Small intestine (tissue), 7 donors: ENCODE data around the gene GRIP2. TPM values are rescaled to one million over a fixed set of nuclear protein-coding genes. Genes with fewer than 3 reads are reported as not detected.

Source experiments
- DNase-seq, 2 donors: peaks; one replicate each; pipeline versions ENCODE4 v3.0.0 to v3.0.0-alpha.2; 2013
- FAIRE-seq: peaks from 2 replicates; lab custom pipeline; 2012; peaks lifted over from hg19 to GRCh38; lab: Jason Lieb, UNC
- H3K27ac ChIP-seq, 3 donors: one replicate each; pipeline ENCODE4 v1.5.1; 2013; ENCODE audit warnings: low read length in 2 of 3, mild to moderate bottlenecking in 2 of 3, control low read depth in 1 of 3, inconsistent platforms in 1 of 3, low read depth in 1 of 3, moderate library complexity in 1 of 3
- H3K27me3 ChIP-seq, 3 donors: one replicate each; pipeline ENCODE4 v1.6.1; 2013; ENCODE audit warnings: low read length in 3 of 3, inconsistent platforms in 1 of 3; ENCODE audit not compliant: control insufficient read depth in 3 of 3, insufficient read depth in 3 of 3
- H3K36me3 ChIP-seq, 3 donors: one replicate each; pipeline ENCODE4 v1.6.1; 2013; ENCODE audit warnings: low read length in 3 of 3, inconsistent platforms in 1 of 3, low read depth in 1 of 3, mild to moderate bottlenecking in 1 of 3, moderate library complexity in 1 of 3; ENCODE audit not compliant: control insufficient read depth in 3 of 3, insufficient read depth in 2 of 3
- H3K4me1 ChIP-seq, 3 donors: one replicate each; pipeline ENCODE4 v1.6.1; 2013; ENCODE audit warnings: low read length in 2 of 3, inconsistent platforms in 1 of 3, low read depth in 1 of 3, mild to moderate bottlenecking in 1 of 3, moderate library complexity in 1 of 3; ENCODE audit not compliant: control insufficient read depth in 3 of 3, insufficient read depth in 2 of 3
- H3K4me3 ChIP-seq, 3 donors: one replicate each; pipeline ENCODE4 v1.5.1; 2013; ENCODE audit warnings: low read length in 3 of 3, control low read depth in 1 of 3, inconsistent platforms in 1 of 3, low read depth in 1 of 3, mild to moderate bottlenecking in 1 of 3, moderate library complexity in 1 of 3
- H3K9me3 ChIP-seq, 2 donors: one replicate each; pipeline ENCODE4 v1.6.1; 2013; ENCODE audit warnings: low read depth in 1 of 2, low read length in 1 of 2; ENCODE audit not compliant: control insufficient read depth in 2 of 2, insufficient read depth in 1 of 2
- WGBS, 3 donors: extraction: QIAGEN DNeasy Blood & Tissue Kit; methylation state at CpG; one replicate each; pipeline ENCODE4 v1.1.7; 2013; 5-methylcytosine and 5-hydroxymethylcytosine counted together
- polyA plus RNA-seq, 4 donors: library from polyadenylated mRNA; stranded (reverse) in 3 of 4; unstranded in 1 of 4; fragments of 200-250 nt in 3 of 4; fragments of 120-200 nt in 1 of 4; gene quantifications; one replicate each; pipeline versions ENCODE4 v1.2.1 to v1.2.3, GENCODE V29; 2013
- donor health status: healthy with polysubstance abuse.
- donor health status: control.
- donor health status: control.
- donor health status: Bipolar disorder and iron deficiency.
- donor health status: healthy.

GRIP2 gene
- polyA plus RNA-seq, 4 donors: 0.27 to 1.4 (median 0.34) TPM; not detected in 1

- Histone ChIP-seq H3K4me1 (no peaks in the 10 kb centered on the region), H3K9me3 (peaks cover 0 to 3% of the 10 kb centered on the region in 2 donors), H3K36me3 (no peaks in the 10 kb centered on the region), H3K27ac (no peak overlapping the region), H3K27me3 (no peaks in the 10 kb centered on the region), H3K4me3 (no peak overlapping the region)
- 49 to 77% (median 74%) methylated on average over 20 of the region's 20 CpGs for WGBS, 3 donors
- DNase-seq (no peak), FAIRE-seq (no peak)
Observed at GRCh38 chr3:14534516-14535191, 5.5 kb downstream of the GRIP2 start.

- WGBS, 3 donors: 74 to 94% (median 90%) methylated on average over 14 of the region's 14 CpGs
- H3K9me3 ChIP-seq: peaks cover 0 to 3% of the 10 kb centered on the region in 2 donors
- no peak for DNase-seq
- H3K4me3 ChIP-seq: no peak overlapping the region
- FAIRE-seq: no peak
- no peak overlapping the region for H3K27ac ChIP-seq
- H3K36me3 ChIP-seq: no peaks in the 10 kb centered on the region
- H3K27me3 ChIP-seq: no peaks in the 10 kb centered on the region
- H3K4me1 ChIP-seq: no peaks in the 10 kb centered on the region
Observed at GRCh38 chr3:14533457-14533958, 6.6 kb downstream of the GRIP2 start.

- Histone ChIP-seq H3K36me3 (no peaks in the 10 kb centered on the region), H3K9me3 (peaks cover 0 to 3% of the 10 kb centered on the region in 2 donors), H3K4me3 (no peak overlapping the region), H3K4me1 (no peaks in the 10 kb centered on the region), H3K27ac (peak overlapping the region in 1 of 3 donors; percentile 41), H3K27me3 (no peaks in the 10 kb centered on the region)
- WGBS, 3 donors: 16 to 48% (median 24%) methylated on average over 20 of the region's 20 CpGs
- FAIRE-seq (no peak), DNase-seq (peak; percentile 44 to 80)
Observed at GRCh38 chr3:14532691-14533456, 7.3 kb downstream of the GRIP2 start.

GRCh38 chr3:14531856-14532395 lies 8.2 kb downstream of the GRIP2 start:
- DNase-seq (no peak), FAIRE-seq (no peak)
- H3K4me1 ChIP-seq: no peaks in the 10 kb centered on the region
- H3K4me3 ChIP-seq: no peak overlapping the region
- no peak overlapping the region for H3K27ac ChIP-seq
- no peaks in the 10 kb centered on the region for H3K36me3 ChIP-seq
- H3K9me3 ChIP-seq: peaks cover 0 to 3% of the 10 kb centered on the region in 2 donors
- 90 to 94% (median 92%) methylated on average over 17 of the region's 17 CpGs for WGBS, 3 donors
- no peaks in the 10 kb centered on the region for H3K27me3 ChIP-seq

GRCh38 chr3:14528081-14528480 lies 12.1 kb downstream of the GRIP2 start:
- Histone ChIP-seq H3K4me3 (no peak overlapping the region), H3K27me3 (peaks cover 0 to 2% (median 0%) of the 10 kb centered on the region in 3 donors), H3K36me3 (no peaks in the 10 kb centered on the region), H3K4me1 (no peaks in the 10 kb centered on the region), H3K9me3 (peaks cover 0 to 3% of the 10 kb centered on the region in 2 donors), H3K27ac (no peak overlapping the region)
- DNase-seq: no peak
- no peak for FAIRE-seq
- WGBS, 3 donors: 65 to 72% (median 70%) methylated on average over 3 of the region's 3 CpGs

GRCh38 chr3:14525685-14526631 lies 14.2 kb downstream of the GRIP2 start:
- DNase-seq (peak in 1 of 2 donors; percentile 33), FAIRE-seq (no peak)
- no peaks in the 10 kb centered on the region for H3K4me1 ChIP-seq
- no peaks in the 10 kb centered on the region for H3K36me3 ChIP-seq
- WGBS, 3 donors: 43 to 66% (median 47%) methylated on average over 17 of the region's 17 CpGs
- H3K27me3 ChIP-seq: peaks cover 0 to 5% (median 0%) of the 10 kb centered on the region in 3 donors
- no peak overlapping the region for H3K27ac ChIP-seq
- peaks cover 0 to 3% of the 10 kb centered on the region in 2 donors for H3K9me3 ChIP-seq
- no peak overlapping the region for H3K4me3 ChIP-seq

GRCh38 chr3:14524920-14525660 lies 15.1 kb downstream of the GRIP2 start:
- no peak overlapping the region for H3K4me3 ChIP-seq
- peaks cover 0 to 5% (median 0%) of the 10 kb centered on the region in 3 donors for H3K27me3 ChIP-seq
- FAIRE-seq (no peak), DNase-seq (no peak)
- H3K27ac ChIP-seq: no peak overlapping the region
- H3K9me3 ChIP-seq: peaks cover 0 to 2% of the 10 kb centered on the region in 2 donors
- H3K4me1 ChIP-seq: no peaks in the 10 kb centered on the region
- no peaks in the 10 kb centered on the region for H3K36me3 ChIP-seq
- WGBS, 3 donors: 76 to 91% (median 87%) methylated on average over 9 of the region's 9 CpGs
